ENCODE results near the gene CTNNA2. TPM values are rescaled to one million over a fixed set of nuclear protein-coding genes. Genes with fewer than 3 reads are reported as not detected.

Gene CTNNA2
- total and polyA plus RNA-seq, 8 donors, result 0.28 to 5.7 (median 0.44) TPM; not detected in 4

DNA sequence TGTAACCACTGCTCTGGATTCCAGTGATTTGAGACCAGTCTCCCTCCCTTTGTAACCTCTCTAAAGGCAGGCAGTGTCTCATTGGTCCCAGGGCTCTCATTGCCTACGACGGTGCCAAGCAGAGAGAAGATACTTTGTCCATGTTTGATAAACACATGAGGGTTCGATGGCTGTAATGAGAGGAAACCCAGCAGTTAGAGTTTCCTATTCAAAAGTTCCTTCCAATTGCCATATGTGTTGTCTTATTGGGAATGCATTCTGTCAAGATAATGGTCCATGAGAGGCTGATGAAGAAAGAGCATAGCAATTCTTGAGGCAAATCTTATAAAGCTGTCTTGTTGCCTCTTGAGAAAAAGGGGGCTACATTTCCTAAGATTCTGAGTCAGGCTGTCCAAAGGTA, 499.2 kb downstream of the CTNNA2 start:
- TF ChIP-seq EP300 (IDR thresholded peaks at IDR 0.05), result no peak
- 62 to 88% (median 79%) methylated on average over 3 of the region's 3 CpGs for WGBS, 5 donors
- DNase-seq, result no peak
- H3K4me3 ChIP-seq, result no peak overlapping the region
- intact Hi-C loops (cut with DNase I; ENCODE audit: low total_unique reads), result no loop called here
- H3K27me3 ChIP-seq, result no peaks in the 10 kb centered on the region
- H3K27ac ChIP-seq, result no peak overlapping the region
- H3K9me3 ChIP-seq, result no peaks in the 10 kb centered on the region
- no peaks in the 10 kb centered on the region for H3K36me3 ChIP-seq
- H3K4me1 ChIP-seq, result no peaks in the 10 kb centered on the region

- no peak for DNase-seq
- Histone ChIP-seq H3K4me3 (no peak overlapping the region), H3K9me3 (no peaks in the 10 kb centered on the region), H3K36me3 (no peaks in the 10 kb centered on the region), H3K4me1 (no peaks in the 10 kb centered on the region), H3K27ac (no peak overlapping the region), H3K27me3 (no peaks in the 10 kb centered on the region)
- TF ChIP-seq POLR2AphosphoS5 (IDR thresholded peaks at IDR 0.05) (no peak), EP300 (IDR thresholded peaks at IDR 0.05) (no peak)
- intact Hi-C loops (cut with DNase I; ENCODE audit: low total_unique reads), result no loop called here
Measured at GRCh38 chr2:80014637-80015036, 501.8 kb downstream of the CTNNA2 start.

DNA sequence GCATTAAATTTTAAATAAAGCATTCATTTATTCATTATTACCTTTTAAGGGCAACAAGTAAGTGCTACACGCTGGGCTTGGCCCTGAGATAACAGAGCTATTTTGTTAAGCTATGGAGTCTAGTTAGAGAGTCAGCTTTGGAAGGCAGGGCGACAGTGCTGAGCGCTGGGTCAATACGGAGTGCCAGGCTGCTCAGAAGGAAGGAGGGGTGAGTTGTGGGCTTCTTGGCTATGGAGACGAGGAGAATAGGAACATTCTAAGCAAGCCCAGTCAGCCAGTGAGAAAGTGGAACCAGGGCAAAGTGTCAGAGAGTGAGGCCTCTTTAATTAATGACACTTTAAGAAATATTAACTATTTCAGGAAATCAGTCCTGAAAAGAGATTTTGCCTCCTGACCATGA, 503.3 kb downstream of the CTNNA2 start:
- no peaks in the 10 kb centered on the region for H3K9me3 ChIP-seq
- no peaks in the 10 kb centered on the region for H3K4me1 ChIP-seq
- TF ChIP-seq POLR2AphosphoS5 (IDR thresholded peaks at IDR 0.05), result no peak
- TF ChIP-seq EP300 (IDR thresholded peaks at IDR 0.05), result no peak
- TF ChIP-seq POLR2A (IDR thresholded peaks at IDR 0.05), result no peak
- no peak for TF ChIP-seq CTCF (IDR thresholded peaks at IDR 0.05)
- intact Hi-C loops (cut with DNase I; ENCODE audit: low total_unique reads), result no loop called here
- H3K27me3 ChIP-seq, result no peaks in the 10 kb centered on the region
- DNase-seq, result no peak
- WGBS, 5 donors, result 55 to 77% (median 65%) methylated on average over 5 of the region's 5 CpGs
- no peak overlapping the region for H3K27ac ChIP-seq
- H3K4me3 ChIP-seq, result no peak overlapping the region
- no peaks in the 10 kb centered on the region for H3K36me3 ChIP-seq

- no peaks in the 10 kb centered on the region for H3K36me3 ChIP-seq
- WGBS, 5 donors, result 72 to 79% (median 77%) methylated on average over 6 of the region's 6 CpGs
- TF ChIP-seq EP300 (IDR thresholded peaks at IDR 0.05) (no peak), POLR2A (IDR thresholded peaks at IDR 0.05) (no peak), CTCF (IDR thresholded peaks at IDR 0.05) (no peak), POLR2AphosphoS5 (IDR thresholded peaks at IDR 0.05) (no peak)
- no peak for DNase-seq
- no peaks in the 10 kb centered on the region for H3K27me3 ChIP-seq
- H3K27ac ChIP-seq, result no peak overlapping the region
- H3K4me1 ChIP-seq, result no peaks in the 10 kb centered on the region
- intact Hi-C loops (cut with DNase I; ENCODE audit: low total_unique reads), result no loop called here
- H3K9me3 ChIP-seq, result no peaks in the 10 kb centered on the region
- no peak overlapping the region for H3K4me3 ChIP-seq
Measured at GRCh38 chr2:80019571-80020460, 507.0 kb downstream of the CTNNA2 start.

- H3K36me3 ChIP-seq, result no peaks in the 10 kb centered on the region
- H3K9me3 ChIP-seq, result no peaks in the 10 kb centered on the region
- H3K4me1 ChIP-seq, result no peaks in the 10 kb centered on the region
- H3K27me3 ChIP-seq, result no peaks in the 10 kb centered on the region
- intact Hi-C loops (cut with DNase I; ENCODE audit: low total_unique reads), result no loop called here
- TF ChIP-seq EP300 (IDR thresholded peaks at IDR 0.05), result no peak
- H3K27ac ChIP-seq, result no peak overlapping the region
- DNase-seq, result no peak
- WGBS, 5 donors, result 42 to 71% (median 56%) methylated on average over 2 of the region's 2 CpGs
- H3K4me3 ChIP-seq, result no peak overlapping the region
Measured at GRCh38 chr2:80022018-80022417, 509.2 kb downstream of the CTNNA2 start.
